Effector memory CD8-positive, alpha-beta T cell (primary cell): ENCODE data around the gene AASDHPPT.

ENCODE experiments used
- ATAC-seq: fragments of 150-1000 bp; cut with Tn5 transposase; replicated peaks from 2 replicates; pipeline ENCODE4 v1.10.0; 2021; ENCODE audit warnings: mild to moderate bottlenecking, moderate library complexity
- DNase-seq, 3 experiments: peaks; one replicate each; pipeline ENCODE4 v3.0.0; 2021
- H3K27ac Mint-ChIP-seq, 2 donors: one replicate each; pipeline ENCODE4 v1.8.0; 2022; ENCODE audit warnings: mild to moderate bottlenecking in 2 of 2, mixed read lengths in 2 of 2, moderate library complexity in 2 of 2
- H3K27me3 Mint-ChIP-seq, 2 donors: one replicate each; pipeline ENCODE4 v1.8.0; 2022; ENCODE audit warnings: mixed read lengths in 2 of 2
- H3K36me3 Mint-ChIP-seq: one replicate; pipeline ENCODE4 v1.8.0; 2022; ENCODE audit warnings: mild to moderate bottlenecking, moderate library complexity, mixed read lengths; ENCODE audit not compliant: insufficient read depth
- H3K4me1 Mint-ChIP-seq, 2 donors: one replicate each; pipeline ENCODE4 v1.8.0; 2022; ENCODE audit warnings: low read depth in 2 of 2, mixed read lengths in 2 of 2
- H3K4me3 Mint-ChIP-seq, 2 donors: one replicate each; pipeline ENCODE4 v1.8.0; 2022; ENCODE audit warnings: mild to moderate bottlenecking in 2 of 2, mixed read lengths in 2 of 2, moderate library complexity in 2 of 2
- H3K9me3 Mint-ChIP-seq, 2 donors: one replicate each; pipeline ENCODE4 v1.8.0; 2022; ENCODE audit warnings: mixed read lengths in 2 of 2

Gene AASDHPPT

DNA sequence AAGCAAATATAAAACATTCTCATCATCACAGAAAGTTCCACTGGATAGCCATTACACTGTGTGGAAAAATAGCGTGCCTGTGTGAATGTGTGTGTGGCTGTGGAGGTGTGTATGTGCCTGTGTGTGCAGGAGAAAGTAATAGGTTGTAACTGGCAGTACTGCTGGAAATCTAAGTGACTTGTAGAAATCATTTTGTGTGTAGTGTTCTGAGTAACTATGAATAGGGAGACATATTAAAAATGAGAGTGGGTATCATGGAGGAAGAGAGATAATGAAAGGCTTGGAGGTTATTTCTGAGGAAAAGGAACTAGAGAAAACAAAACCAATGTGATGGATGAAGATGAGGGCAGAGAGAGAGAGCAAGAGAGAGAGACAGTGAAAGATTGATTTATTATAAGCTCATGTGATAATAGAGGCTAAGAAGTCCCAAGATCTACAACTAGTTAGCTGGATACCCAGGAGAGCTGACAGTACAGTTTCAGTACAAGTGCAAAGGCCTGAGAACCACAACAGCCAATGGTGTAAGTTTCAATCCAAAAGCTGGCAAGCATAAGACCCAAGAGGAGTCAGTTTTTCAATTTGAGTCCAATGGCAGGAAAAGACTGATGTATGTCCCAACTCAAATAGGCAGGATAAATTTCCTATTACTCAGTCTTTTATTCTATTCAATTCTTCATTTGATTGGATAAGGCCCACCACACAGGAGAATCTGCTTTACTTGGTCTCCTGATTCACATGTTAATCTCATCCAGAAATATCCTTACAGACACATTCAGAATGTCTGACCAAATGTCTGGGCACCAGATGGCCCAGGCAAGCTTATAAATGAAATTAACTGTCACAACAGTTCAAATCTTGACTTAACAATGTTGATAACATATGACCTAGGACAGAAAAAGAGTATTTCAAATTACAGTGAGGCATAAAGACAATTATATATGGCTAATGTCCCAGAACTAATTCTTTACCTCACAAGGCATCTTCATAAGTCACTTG lies 15.2 kb upstream of the AASDHPPT start:
- Mint-ChIP-seq H3K27ac (peak overlapping the region in 1 of 2 donors; percentile 66), H3K9me3 (no peaks in the 10 kb centered on the region), H3K4me3 (no peak overlapping the region), H3K36me3 (peaks cover 7% of the 10 kb centered on the region), H3K27me3 (no peaks in the 10 kb centered on the region), H3K4me1 (peaks cover 7 to 15% of the 10 kb centered on the region in 2 donors)
- DNase-seq (no peak), ATAC-seq (no peak)

DNA sequence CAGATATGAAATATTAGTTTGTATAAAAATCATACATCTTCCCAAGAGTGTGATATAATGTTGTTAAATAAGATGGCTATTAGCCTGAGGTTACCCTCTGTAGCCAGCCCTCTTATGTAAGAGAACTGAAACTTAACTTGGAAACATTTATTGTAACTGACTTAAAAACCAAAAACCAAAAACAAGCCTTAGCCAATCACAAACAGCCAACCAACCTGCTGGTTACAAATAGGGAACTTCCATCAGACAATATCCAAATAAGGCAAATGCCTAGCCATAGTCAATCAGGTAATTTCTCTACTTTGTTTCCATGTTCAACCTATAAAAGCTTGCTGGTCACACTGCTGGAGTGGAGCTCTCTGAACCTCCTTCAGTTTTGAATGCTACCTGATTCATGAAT lies 14.5 kb upstream of the AASDHPPT start:
- Mint-ChIP-seq H3K4me1 (peaks cover 7 to 18% of the 10 kb centered on the region in 2 donors), H3K36me3 (peaks cover 3% of the 10 kb centered on the region), H3K9me3 (no peaks in the 10 kb centered on the region), H3K27me3 (no peaks in the 10 kb centered on the region), H3K27ac (no peak overlapping the region), H3K4me3 (no peak overlapping the region)
- no peak for ATAC-seq
- no peak for DNase-seq

DNA sequence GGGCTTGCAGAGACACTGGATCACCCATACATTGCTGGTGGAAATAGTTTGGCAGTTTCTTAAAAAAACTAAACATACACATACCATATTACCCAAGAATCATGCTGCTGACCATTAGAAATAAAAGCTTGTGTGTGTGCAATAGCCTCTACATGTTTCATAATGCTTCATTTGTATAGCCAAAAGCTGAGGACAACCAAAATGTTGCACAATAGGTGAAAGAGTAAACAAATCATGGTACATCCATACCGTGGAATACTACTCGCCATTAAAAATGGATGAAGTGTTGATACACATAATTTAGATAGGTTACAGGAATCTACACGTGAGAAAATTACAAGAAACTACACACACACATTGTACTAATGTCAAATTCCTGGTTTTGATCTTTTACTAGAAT lies 6.9 kb upstream of the AASDHPPT start:
- Mint-ChIP-seq H3K27ac (no peak overlapping the region), H3K4me3 (no peak overlapping the region), H3K27me3 (no peaks in the 10 kb centered on the region), H3K4me1 (peaks cover 8 to 31% of the 10 kb centered on the region in 2 donors), H3K36me3 (peaks cover 3% of the 10 kb centered on the region), H3K9me3 (no peaks in the 10 kb centered on the region)
- ATAC-seq: no peak
- DNase-seq: no peak

DNA sequence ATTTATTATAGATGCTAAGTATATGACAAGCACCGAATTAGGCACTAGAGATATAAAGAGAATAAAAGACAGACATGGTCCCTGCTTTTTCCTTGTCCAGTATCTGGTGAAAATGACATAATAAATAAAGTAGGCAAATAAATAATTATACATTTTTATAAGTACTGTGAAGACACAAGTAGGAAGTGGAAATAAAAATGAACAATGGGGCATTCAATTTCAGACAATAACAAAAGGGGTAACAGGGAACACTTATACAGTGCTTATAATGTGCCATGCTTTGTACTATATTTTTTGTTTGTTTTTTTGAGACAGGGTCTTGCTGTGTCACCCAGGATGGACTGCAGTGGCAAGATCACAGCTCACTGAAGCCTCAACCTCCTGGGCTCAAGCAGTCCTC lies 4.7 kb upstream of the AASDHPPT start:
- Mint-ChIP-seq H3K27ac (no peak overlapping the region), H3K4me3 (no peak overlapping the region), H3K4me1 (peaks cover 13 to 35% of the 10 kb centered on the region in 2 donors), H3K9me3 (no peaks in the 10 kb centered on the region), H3K36me3 (peaks cover 12% of the 10 kb centered on the region), H3K27me3 (no peaks in the 10 kb centered on the region)
- no peak for DNase-seq
- no peak for ATAC-seq

DNA sequence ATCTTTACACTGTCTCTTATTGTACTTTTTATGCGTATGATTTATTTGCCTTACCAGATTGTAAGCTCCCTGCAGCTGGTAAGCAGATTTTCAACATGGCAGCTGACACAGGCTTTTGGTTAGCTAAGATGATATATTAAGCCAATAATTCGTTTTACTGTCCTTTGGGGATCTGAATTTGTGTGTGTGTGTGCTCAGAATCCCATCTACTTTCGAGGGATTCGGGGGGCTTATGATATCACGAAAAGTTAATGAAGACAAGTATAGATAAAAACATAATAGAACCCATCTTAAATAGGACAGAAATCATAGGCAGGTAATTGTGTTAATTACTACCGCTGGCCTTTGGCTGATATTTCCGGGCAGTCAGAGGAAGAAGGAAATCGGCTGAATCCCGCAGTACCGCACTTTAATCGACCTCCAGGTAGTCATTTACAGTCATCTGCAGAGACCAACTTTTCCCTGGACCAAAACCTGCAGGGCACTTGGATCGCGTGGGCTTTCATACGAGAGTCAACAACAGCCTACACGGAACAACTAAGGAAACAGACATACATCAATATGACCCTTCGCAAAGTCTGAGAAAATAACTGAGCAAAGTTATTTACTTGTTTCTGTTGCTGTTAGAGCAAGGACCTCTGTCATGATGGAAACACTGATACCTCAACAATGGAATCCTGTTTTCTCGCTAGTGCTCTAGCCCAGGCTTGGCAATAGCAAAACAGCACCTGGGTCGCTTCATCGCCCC lies 1.1 kb upstream of the AASDHPPT start:
- DNase-seq: no peak
- no peak for ATAC-seq

DNA sequence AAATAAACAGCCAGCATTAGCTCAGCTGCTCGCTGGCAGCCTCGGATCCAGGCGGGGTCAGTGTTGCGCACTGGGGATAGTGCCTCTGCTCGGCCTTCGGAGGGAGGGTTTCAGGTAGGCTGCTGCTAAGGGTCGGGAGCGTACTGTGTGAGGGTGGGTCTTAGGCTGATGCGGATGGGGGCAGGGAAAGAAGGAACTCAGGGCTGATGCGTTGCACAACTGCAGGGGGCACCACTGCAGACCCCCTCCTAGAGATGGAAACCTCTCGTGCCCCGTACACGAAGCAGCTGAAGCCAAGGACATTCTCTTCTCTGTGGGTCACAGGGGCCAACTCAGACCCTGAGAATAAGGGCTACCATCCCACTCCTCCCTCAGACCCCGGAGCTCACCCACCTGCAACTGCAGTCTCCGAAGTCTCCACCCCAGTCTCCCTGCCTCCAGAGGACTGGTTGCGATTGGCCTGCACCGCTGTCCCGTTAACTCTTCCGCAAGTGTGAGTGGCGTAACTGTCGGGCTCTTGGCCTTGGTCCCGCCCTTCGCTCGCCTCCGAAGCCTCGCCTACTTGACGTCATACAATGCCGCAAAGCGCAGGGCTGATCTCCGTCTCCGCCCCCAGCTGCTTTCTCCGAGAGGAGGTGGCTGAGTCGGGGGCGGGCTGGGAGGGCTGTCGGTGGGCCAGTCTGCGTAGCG lies 398 bp upstream of the AASDHPPT start, which contains the start of gene KBTBD3:
KBTBD3 (minus strand) TSS at position 429 of the 690 bp plus-strand sequence. CDS start 18,250 bp downstream, outside the sequence.
- Mint-ChIP-seq H3K4me1 (peaks cover 33 to 55% of the 10 kb centered on the region in 2 donors), H3K4me3 (peak within 1 kb of the TSS; percentile 94), H3K9me3 (no peaks in the 10 kb centered on the region), H3K27me3 (no peaks in the 10 kb centered on the region), H3K27ac (peak within 1 kb of the TSS; percentile 96), H3K36me3 (peaks cover 23% of the 10 kb centered on the region)
- ATAC-seq (peak; percentile 88), DNase-seq (peak; percentile 99)

More for the DNA sequence above, 1.1 kb upstream of the AASDHPPT start:
- Mint-ChIP-seq H3K4me1 (peaks cover 31 to 48% of the 10 kb centered on the region in 2 donors), H3K9me3 (no peaks in the 10 kb centered on the region), H3K27ac (peak overlapping the region; percentile 96), H3K4me3 (peak overlapping the region; percentile 94), H3K27me3 (no peaks in the 10 kb centered on the region), H3K36me3 (peaks cover 23% of the 10 kb centered on the region)

DNA sequence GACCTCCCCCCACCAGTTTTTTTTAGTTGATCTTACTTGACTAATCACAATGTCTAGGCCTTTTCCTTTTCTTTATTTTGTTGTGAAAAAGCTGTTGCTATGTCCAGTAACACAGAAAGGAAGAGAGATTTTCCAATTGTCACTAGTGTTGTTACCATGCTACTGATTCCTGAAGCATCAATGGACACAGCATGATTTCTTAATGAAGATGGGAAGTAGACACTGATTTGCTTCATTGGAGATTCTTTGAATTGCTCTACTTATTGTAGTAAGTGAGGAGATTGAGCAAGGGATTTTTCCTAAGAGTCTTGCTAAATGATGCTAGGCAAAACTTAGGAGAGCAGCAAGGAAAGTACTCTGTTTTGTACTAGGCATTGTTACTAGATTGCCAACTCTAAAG lies 4.6 kb downstream of the AASDHPPT start:
- H3K36me3 Mint-ChIP-seq: peaks cover 42% of the 10 kb centered on the region
- peaks cover 35 to 51% of the 10 kb centered on the region in 2 donors for H3K4me1 Mint-ChIP-seq
- ATAC-seq (no peak), DNase-seq (no peak)
- no peaks in the 10 kb centered on the region for H3K27me3 Mint-ChIP-seq
- peak overlapping the region in 1 of 2 donors; percentile 27 for H3K4me3 Mint-ChIP-seq
- H3K9me3 Mint-ChIP-seq: no peaks in the 10 kb centered on the region
- H3K27ac Mint-ChIP-seq: no peak overlapping the region

DNA sequence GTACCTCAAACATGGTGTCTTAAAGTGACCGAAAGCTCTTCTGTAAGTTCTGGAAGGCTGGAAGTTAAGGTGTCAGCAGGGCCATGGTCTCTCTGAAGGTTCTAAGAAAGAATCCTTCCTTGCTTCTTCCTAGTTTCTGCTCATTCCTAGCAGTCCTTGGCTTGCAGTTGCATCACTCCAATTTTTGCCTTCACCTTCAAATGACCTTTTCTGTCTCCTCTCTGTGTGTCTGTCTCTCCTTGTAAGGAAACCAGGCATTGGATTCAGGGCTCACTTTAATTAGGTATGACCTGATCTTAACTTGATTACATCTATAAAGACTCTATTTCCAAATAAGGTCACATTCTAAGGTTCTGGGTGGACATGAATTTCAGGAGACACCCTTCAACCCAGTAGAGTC lies 8.7 kb downstream of the AASDHPPT start:
- no peak for DNase-seq

GRCh38 chr11:106086850-106087249 lies 9.4 kb downstream of the AASDHPPT start:
- no peak for DNase-seq
- ATAC-seq: no peak
- Mint-ChIP-seq H3K27ac (peak overlapping the region; percentile 56 to 59), H3K4me3 (peak overlapping the region in 1 of 2 donors; percentile 39), H3K9me3 (no peaks in the 10 kb centered on the region), H3K36me3 (peaks cover 33% of the 10 kb centered on the region), H3K27me3 (no peaks in the 10 kb centered on the region), H3K4me1 (peaks cover 34 to 50% of the 10 kb centered on the region in 2 donors)

More for the DNA sequence above, 8.7 kb downstream of the AASDHPPT start:
- Mint-ChIP-seq H3K4me3 (peak overlapping the region in 1 of 2 donors; percentile 39), H3K4me1 (peaks cover 36 to 53% of the 10 kb centered on the region in 2 donors), H3K9me3 (no peaks in the 10 kb centered on the region), H3K36me3 (peaks cover 32% of the 10 kb centered on the region), H3K27me3 (no peaks in the 10 kb centered on the region), H3K27ac (peak overlapping the region; percentile 56 to 59)
- ATAC-seq: no peak

GRCh38 chr11:106087815-106088435 lies 10.5 kb downstream of the AASDHPPT start:
- Mint-ChIP-seq H3K27ac (peak overlapping the region in 1 of 2 donors; percentile 70), H3K27me3 (no peaks in the 10 kb centered on the region), H3K4me3 (no peak overlapping the region), H3K4me1 (peaks cover 31 to 44% of the 10 kb centered on the region in 2 donors), H3K36me3 (peaks cover 40% of the 10 kb centered on the region), H3K9me3 (no peaks in the 10 kb centered on the region)
- ATAC-seq (peak; percentile 75), DNase-seq (peak; percentile 14 to 34 (median 22))

DNA sequence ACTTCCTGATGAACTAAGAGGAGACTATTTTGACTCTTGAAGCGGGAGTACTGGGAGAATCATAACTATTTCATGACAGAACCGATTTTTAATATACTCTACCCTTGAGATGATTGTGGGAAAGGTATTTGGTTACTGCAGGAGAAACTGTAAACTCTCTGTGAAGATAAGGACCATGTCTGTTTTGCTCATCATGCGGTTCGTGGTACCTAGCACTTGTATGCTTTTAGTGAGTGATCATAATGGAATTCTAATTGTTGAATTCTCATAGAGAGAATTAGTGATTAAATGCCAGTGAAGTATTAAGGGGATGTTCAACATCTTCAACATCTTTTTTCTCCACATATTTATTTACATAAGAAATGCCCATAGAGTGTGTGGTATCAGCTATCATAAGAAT lies 11.4 kb downstream of the AASDHPPT start:
- H3K36me3 Mint-ChIP-seq: peaks cover 44% of the 10 kb centered on the region
- no peaks in the 10 kb centered on the region for H3K27me3 Mint-ChIP-seq
- no peak for ATAC-seq
- H3K4me3 Mint-ChIP-seq: no peak overlapping the region
- no peak for DNase-seq
- peak overlapping the region in 1 of 2 donors; percentile 72 for H3K27ac Mint-ChIP-seq
- H3K4me1 Mint-ChIP-seq: peaks cover 30 to 43% of the 10 kb centered on the region in 2 donors
- H3K9me3 Mint-ChIP-seq: no peaks in the 10 kb centered on the region

DNA sequence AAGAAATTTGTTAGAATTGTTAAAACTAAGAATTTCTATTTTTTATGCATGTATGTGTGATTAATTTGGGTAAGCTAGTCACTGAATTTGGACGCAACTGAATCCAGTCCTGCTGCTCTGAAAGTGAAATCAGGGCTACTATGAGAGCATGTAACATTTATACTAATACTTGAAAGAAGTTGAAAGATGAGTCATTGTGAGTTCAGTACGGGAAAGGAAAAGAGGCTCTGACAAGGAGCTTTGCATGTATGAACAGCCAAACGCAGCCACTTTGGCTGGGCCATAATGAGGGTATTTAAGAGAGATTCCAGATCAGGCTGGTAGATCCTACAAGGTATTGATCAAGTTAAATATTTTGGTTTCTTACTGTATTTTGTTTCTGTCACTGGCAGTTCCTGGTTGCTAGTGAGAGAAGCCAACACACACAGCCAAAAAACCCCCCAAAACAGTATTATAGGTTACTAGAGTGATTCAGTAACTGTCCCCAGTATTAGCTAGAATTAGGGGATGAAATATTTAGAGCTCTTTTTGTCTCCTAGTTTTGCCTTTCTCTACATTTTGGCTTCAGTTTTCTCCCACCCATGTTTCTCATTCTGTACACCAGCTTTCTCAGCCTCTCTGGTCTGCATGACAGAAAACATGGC lies 14.1 kb downstream of the AASDHPPT start:
- H3K36me3 Mint-ChIP-seq: peaks cover 52% of the 10 kb centered on the region
- no peaks in the 10 kb centered on the region for H3K9me3 Mint-ChIP-seq
- H3K27ac Mint-ChIP-seq: peak overlapping the region; percentile 51 to 88
- no peaks in the 10 kb centered on the region for H3K27me3 Mint-ChIP-seq
- DNase-seq (no peak), ATAC-seq (no peak)
- no peak overlapping the region for H3K4me3 Mint-ChIP-seq
- H3K4me1 Mint-ChIP-seq: peaks cover 21 to 32% of the 10 kb centered on the region in 2 donors
